Fibroblast of skin of scalp (primary cell): ENCODE data around the gene CD58.
A peak's percentile ranks its signal among the peaks of the same experiment; 100 is the strongest.
"Not testable (repeated sequence)": the region's sequence is repeated elsewhere in the genome, so short reads cannot be mapped to it uniquely, and the experiment has no call there.

Experiments used
- DNase-seq: peaks from one replicate; pipeline ENCODE4 v3.0.0-alpha.2; 2013

CD58 gene

GRCh38 chr1:116591951-116592605 lies 21.3 kb upstream of the CD58 start:
- not testable (repeated sequence) for DNase-seq

GRCh38 chr1:116591006-116591950 lies 20.5 kb upstream of the CD58 start:
- not testable (repeated sequence) for DNase-seq

GRCh38 chr1:116590359-116591005 lies 19.7 kb upstream of the CD58 start:
- not testable (repeated sequence) for DNase-seq

- DNase-seq: not testable (repeated sequence)
Observed at GRCh38 chr1:116589101-116589735, 18.4 kb upstream of the CD58 start.

- no peak for DNase-seq
Observed at GRCh38 chr1:116587501-116588227, 16.8 kb upstream of the CD58 start.

- DNase-seq: no peak
Observed at GRCh38 chr1:116586741-116587143, 15.9 kb upstream of the CD58 start.

- no peak for DNase-seq
Observed at GRCh38 chr1:116585886-116586285, 15.1 kb upstream of the CD58 start.

GRCh38 chr1:116581323-116581885 lies 10.6 kb upstream of the CD58 start:
- DNase-seq: no peak

- DNase-seq: peak; percentile 40
Observed at GRCh38 chr1:116580446-116581322, 9.9 kb upstream of the CD58 start.

- DNase-seq: no peak
Observed at GRCh38 chr1:116579259-116579875, 8.5 kb upstream of the CD58 start.

- DNase-seq: no peak
Observed at GRCh38 chr1:116578581-116578980, 7.8 kb upstream of the CD58 start.

- DNase-seq: no peak
Observed at GRCh38 chr1:116577759-116578314, 7.0 kb upstream of the CD58 start.

- peak; percentile 70 for DNase-seq
Observed at GRCh38 chr1:116574581-116575291, 3.9 kb upstream of the CD58 start.

GRCh38 chr1:116573431-116574095 lies 2.7 kb upstream of the CD58 start:
- DNase-seq: peak; percentile 33

- DNase-seq: no peak
Observed at GRCh38 chr1:116572771-116573430, 2.1 kb upstream of the CD58 start.

- DNase-seq: no peak
Observed at GRCh38 chr1:116572099-116572498, 1.3 kb upstream of the CD58 start.

- no peak for DNase-seq
Observed at GRCh38 chr1:116571215-116571919, 541 bp upstream of the CD58 start.
